SK-N-SH (cell line): ENCODE data around the gene B3GALT6. TPM values are rescaled to one million over a fixed set of nuclear protein-coding genes. Genes with fewer than 3 reads are reported as not detected.

ENCODE experiments used
- CTCF ChIA-PET: fragments of 300-600, 350-600 bp; formaldehyde crosslinking; extraction: SDS; loops from one replicate; lab custom pipeline; 2021; lab: Yijun Ruan, JAX
- POLR2A ChIA-PET: fragments of 350-600 bp; sonication (Branson Sonifier 250); formaldehyde crosslinking; extraction: SDS; loops from one replicate; lab custom pipeline; 2020; ENCODE audit warnings: antibody characterized with exemption, inconsistent platforms; lab: Yijun Ruan, JAX
- DNase-seq: peaks from one replicate; pipeline ENCODE4 v3.0.0; 2012
- H2AFZ ChIP-seq: fragments of 200-600 bp; sonication (generic); 2 replicates; pipeline ENCODE4 v1.8.1; 2016; ENCODE audit warnings: antibody characterized with exemption, mild to moderate bottlenecking, low read depth
- H3F3A ChIP-seq: fragments of 200-600 bp; sonication (generic); replicated peaks from 2 replicates; pipeline ENCODE3; 2016; ENCODE audit warnings: antibody characterized with exemption, mild to moderate bottlenecking; ENCODE audit not compliant: insufficient read depth
- H3K27ac ChIP-seq, 2 experiments: fragments of 200-500 bp in 1 of 2; fragments of 200-600 bp in 1 of 2; sonication (Bioruptor generic) in 1 of 2; sonication (generic), shearing (Covaris generic) in 1 of 2; 2 replicates each; pipeline versions ENCODE4 v1.5.1 to v1.6.1; 2014 to 2016; ENCODE audit warnings: low read depth in 2 of 2, inconsistent platforms in 1 of 2, low read length in 1 of 2, mild to moderate bottlenecking in 1 of 2, mixed read lengths in 1 of 2
- H3K27me3 ChIP-seq: fragments of 200-600 bp; sonication (generic), shearing (Covaris generic); 2 replicates; pipeline ENCODE4 v1.6.1; 2016; ENCODE audit warnings: mixed run types; ENCODE audit not compliant: insufficient read depth
- H3K36me3 ChIP-seq, 2 experiments: fragments of 200-500 bp in 1 of 2; fragments of 200-600 bp in 1 of 2; sonication (Bioruptor generic) in 1 of 2; sonication (generic) in 1 of 2; replicated peaks in 1 of 2; 2 replicates each; pipeline versions ENCODE3 to v1.5.1; 2014 to 2016; ENCODE audit warnings: low read length in 1 of 2, mild to moderate bottlenecking in 1 of 2; ENCODE audit not compliant: insufficient read depth in 2 of 2, control insufficient read depth in 1 of 2
- H3K4me1 ChIP-seq, 2 experiments: fragments of 200-500 bp in 1 of 2; fragments of 200-600 bp in 1 of 2; sonication (Bioruptor generic) in 1 of 2; sonication (generic), shearing (Covaris generic) in 1 of 2; 2 replicates each; pipeline versions ENCODE4 v1.5.1 to v1.6.1; 2014 to 2016; ENCODE audit warnings: low read depth in 1 of 2, low read length in 1 of 2, mixed run types in 1 of 2; ENCODE audit not compliant: insufficient read depth in 2 of 2, control insufficient read depth in 1 of 2
- H3K4me2 ChIP-seq: fragments of 200-600 bp; sonication (generic), shearing (Covaris generic); 2 replicates; pipeline ENCODE4 v1.6.1; 2017; ENCODE audit warnings: mixed run types
- H3K4me3 ChIP-seq, 2 experiments: fragments of 200-500 bp in 1 of 2; fragments of 200-600 bp in 1 of 2; sonication (Bioruptor generic) in 1 of 2; sonication (generic), shearing (Covaris generic) in 1 of 2; 2 replicates each; pipeline versions ENCODE4 v1.5.1 to v1.8.1; 2014 to 2016; ENCODE audit warnings: low read depth in 2 of 2, inconsistent platforms in 1 of 2, low read length in 1 of 2, mild to moderate bottlenecking in 1 of 2, mixed read lengths in 1 of 2, moderate library complexity in 1 of 2
- H3K79me2 ChIP-seq: fragments of 200-600 bp; sonication (generic); 2 replicates; pipeline ENCODE4 v1.8.1; 2017; ENCODE audit warnings: mild to moderate bottlenecking; ENCODE audit not compliant: insufficient read depth
- H3K9ac ChIP-seq: fragments of 200-600 bp; sonication (generic); 2 replicates; pipeline ENCODE4 v1.6.1; 2017; ENCODE audit warnings: mixed run types
- H3K9me2 ChIP-seq: fragments of 200-600 bp; sonication (generic); 2 replicates; pipeline ENCODE4 v1.6.1; 2017; ENCODE audit warnings: mixed run types
- H3K9me3 ChIP-seq: fragments of 200-600 bp; sonication (generic); 2 replicates; pipeline ENCODE4 v1.6.1; 2017; ENCODE audit warnings: mixed run types, mild to moderate bottlenecking, moderate library complexity
- H4K20me1 ChIP-seq: fragments of 200-600 bp; sonication (generic); 2 replicates; pipeline ENCODE4 v1.6.1; 2017; ENCODE audit warnings: mild to moderate bottlenecking, mixed run types; ENCODE audit not compliant: insufficient read depth
- FOXJ3 ChIP-seq: sonication (generic); formaldehyde crosslinking; IDR thresholded peaks from 2 replicates; pipeline ENCODE4 v1.5.1; 2020; ENCODE audit warnings: mild to moderate bottlenecking, missing genetic modification reagents
- MXI1 ChIP-seq: IDR thresholded peaks from 2 replicates; pipeline ENCODE4 v1.6.1; 2012; ENCODE audit warnings: mild to moderate bottlenecking, low read depth, low read length, improper control_type of control experiment
- NRF1 ChIP-seq: IDR thresholded peaks from 2 replicates; pipeline ENCODE4 v1.6.1; 2012; ENCODE audit warnings: low read depth, mild to moderate bottlenecking, low read length
- RAD21 ChIP-seq: IDR thresholded peaks from 2 replicates; pipeline ENCODE4 v1.6.1; 2012; ENCODE audit warnings: mild to moderate bottlenecking, low read length
- TEAD4 ChIP-seq: IDR thresholded peaks from 2 replicates; pipeline ENCODE4 v1.4.0; 2012; ENCODE audit warnings: mild to moderate bottlenecking, borderline replicate concordance; ENCODE audit not compliant: insufficient read depth
- WGBS: methylation state at CpG from one replicate; pipeline ENCODE4 v1.1.6; 2017; ENCODE audit warnings: low lambda C conversion rate; 5-methylcytosine and 5-hydroxymethylcytosine counted together
- polyA plus RNA-seq, 3 experiments: library from polyadenylated mRNA; depleted of rRNA; stranded (reverse); fragments of >200 nt; gene quantifications; 2 replicates each; pipeline ENCODE4 v1.2.3, GENCODE V29; 2012
- TF ChIP-seq, protein P1 (sequence below): fragments of 150-350 bp; IDR thresholded peaks from 2 replicates; pipeline ENCODE4 v1.6.1; 2016; ENCODE audit warnings: mild to moderate bottlenecking, low read depth, low read length
- TF ChIP-seq, protein P2 (sequence below): fragments of 200-600 bp; sonication (generic); IDR thresholded peaks from 2 replicates; pipeline ENCODE4 v1.6.1; 2017; ENCODE audit warnings: antibody characterized with exemption, mild to moderate bottlenecking, moderate library complexity
- TF ChIP-seq, protein P3 (sequence below): IDR thresholded peaks from 2 replicates; pipeline ENCODE4 v1.4.0; 2012; ENCODE audit warnings: low read depth, borderline replicate concordance
- TF ChIP-seq, protein P4 (sequence below): fragments of 150-350 bp; IDR thresholded peaks from 2 replicates; pipeline ENCODE4 v1.6.1; 2017; ENCODE audit warnings: antibody characterized with exemption, low read length, low read depth, borderline replicate concordance

The B3GALT6 gene
- polyA plus RNA-seq, 1 of the 3 experiments (the other 2 are of a cell fraction) = 38.8 TPM

DNA sequence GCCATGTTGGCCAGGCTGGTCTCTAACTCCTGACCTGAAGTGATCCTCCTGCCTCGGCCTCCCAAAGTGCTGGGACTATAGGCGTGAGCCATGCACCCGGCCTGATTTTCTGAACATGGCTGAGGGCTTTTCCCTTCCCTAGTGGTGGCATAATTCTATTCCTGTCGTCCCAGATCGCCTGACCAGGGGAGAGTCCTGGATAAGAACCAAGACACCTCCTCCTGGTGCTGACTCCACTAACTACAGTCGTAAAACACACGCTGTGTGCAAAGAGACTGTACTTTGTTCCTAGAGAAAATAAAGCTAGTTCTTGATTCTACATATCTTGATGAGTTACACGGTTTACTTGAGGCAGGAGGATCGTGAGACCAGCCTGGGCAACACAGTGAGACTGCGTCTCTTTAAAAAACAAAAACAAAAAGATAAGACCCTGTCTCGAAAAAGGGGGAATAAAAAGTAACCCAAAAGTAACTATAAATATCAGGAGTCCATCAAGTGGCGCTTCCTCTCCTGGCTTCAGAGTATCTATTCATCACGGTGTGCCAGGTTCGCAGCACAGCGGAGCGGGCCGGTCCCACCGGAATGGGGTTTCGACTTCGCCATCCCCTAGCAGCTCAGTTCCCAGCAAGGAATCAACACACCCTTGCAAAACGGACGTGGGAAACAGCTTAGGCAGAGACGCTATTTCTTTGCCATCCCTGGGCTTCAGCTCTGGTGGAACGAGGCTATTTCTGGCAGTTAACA, 1.2 kb upstream of the B3GALT6 start:
- DNase-seq = peak; percentile 75
- peaks cover 0 to 34% of the 10 kb centered on the region in 2 experiments for H3K36me3 ChIP-seq
- H3F3A ChIP-seq = peaks cover 7% of the 10 kb centered on the region
- TF ChIP-seq RAD21 (0 out of 2 replicates have a peak, but pooled peaks have one; percentile 5), MXI1 (peak; percentile 6; the same call in 1 of the 2 replicates), TEAD4 (no peak), FOXJ3 (no peak), NRF1 (no peak)
- TF ChIP-seq, protein P1, sequence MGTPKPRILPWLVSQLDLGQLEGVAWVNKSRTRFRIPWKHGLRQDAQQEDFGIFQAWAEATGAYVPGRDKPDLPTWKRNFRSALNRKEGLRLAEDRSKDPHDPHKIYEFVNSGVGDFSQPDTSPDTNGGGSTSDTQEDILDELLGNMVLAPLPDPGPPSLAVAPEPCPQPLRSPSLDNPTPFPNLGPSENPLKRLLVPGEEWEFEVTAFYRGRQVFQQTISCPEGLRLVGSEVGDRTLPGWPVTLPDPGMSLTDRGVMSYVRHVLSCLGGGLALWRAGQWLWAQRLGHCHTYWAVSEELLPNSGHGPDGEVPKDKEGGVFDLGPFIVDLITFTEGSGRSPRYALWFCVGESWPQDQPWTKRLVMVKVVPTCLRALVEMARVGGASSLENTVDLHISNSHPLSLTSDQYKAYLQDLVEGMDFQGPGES = no peak
- TF ChIP-seq, protein P2, sequence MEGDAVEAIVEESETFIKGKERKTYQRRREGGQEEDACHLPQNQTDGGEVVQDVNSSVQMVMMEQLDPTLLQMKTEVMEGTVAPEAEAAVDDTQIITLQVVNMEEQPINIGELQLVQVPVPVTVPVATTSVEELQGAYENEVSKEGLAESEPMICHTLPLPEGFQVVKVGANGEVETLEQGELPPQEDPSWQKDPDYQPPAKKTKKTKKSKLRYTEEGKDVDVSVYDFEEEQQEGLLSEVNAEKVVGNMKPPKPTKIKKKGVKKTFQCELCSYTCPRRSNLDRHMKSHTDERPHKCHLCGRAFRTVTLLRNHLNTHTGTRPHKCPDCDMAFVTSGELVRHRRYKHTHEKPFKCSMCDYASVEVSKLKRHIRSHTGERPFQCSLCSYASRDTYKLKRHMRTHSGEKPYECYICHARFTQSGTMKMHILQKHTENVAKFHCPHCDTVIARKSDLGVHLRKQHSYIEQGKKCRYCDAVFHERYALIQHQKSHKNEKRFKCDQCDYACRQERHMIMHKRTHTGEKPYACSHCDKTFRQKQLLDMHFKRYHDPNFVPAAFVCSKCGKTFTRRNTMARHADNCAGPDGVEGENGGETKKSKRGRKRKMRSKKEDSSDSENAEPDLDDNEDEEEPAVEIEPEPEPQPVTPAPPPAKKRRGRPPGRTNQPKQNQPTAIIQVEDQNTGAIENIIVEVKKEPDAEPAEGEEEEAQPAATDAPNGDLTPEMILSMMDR = peak; percentile 40
- TF ChIP-seq, protein P3, sequence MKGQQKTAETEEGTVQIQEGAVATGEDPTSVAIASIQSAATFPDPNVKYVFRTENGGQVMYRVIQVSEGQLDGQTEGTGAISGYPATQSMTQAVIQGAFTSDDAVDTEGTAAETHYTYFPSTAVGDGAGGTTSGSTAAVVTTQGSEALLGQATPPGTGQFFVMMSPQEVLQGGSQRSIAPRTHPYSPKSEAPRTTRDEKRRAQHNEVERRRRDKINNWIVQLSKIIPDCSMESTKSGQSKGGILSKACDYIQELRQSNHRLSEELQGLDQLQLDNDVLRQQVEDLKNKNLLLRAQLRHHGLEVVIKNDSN = no peak
- TF ChIP-seq, protein P4, sequence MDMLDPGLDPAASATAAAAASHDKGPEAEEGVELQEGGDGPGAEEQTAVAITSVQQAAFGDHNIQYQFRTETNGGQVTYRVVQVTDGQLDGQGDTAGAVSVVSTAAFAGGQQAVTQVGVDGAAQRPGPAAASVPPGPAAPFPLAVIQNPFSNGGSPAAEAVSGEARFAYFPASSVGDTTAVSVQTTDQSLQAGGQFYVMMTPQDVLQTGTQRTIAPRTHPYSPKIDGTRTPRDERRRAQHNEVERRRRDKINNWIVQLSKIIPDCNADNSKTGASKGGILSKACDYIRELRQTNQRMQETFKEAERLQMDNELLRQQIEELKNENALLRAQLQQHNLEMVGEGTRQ = no peak
- H3K27ac ChIP-seq = peak overlapping the region; percentile 68 to 83; a peak in 3 of 4 replicates
- H4K20me1 ChIP-seq = peaks cover 13% of the 10 kb centered on the region; the same call in 1 of the 2 replicates
- ChIA-PET POLR2A (interaction anchor here (0.8 to 1.0 kb wide), 3 partner anchors 43 to 108 kb away, joined by 3 read pairs; partner anchors contain the start of gene UBE2J2), CTCF (interaction anchor here (0.7 to 7.4 kb wide), 9 partner anchors 16 to 246 kb away, joined by 3 to 37 read pairs (median 4); partner anchors contain the start of gene C1orf159)
- H3K9me3 ChIP-seq = no peaks in the 10 kb centered on the region
- H3K9ac ChIP-seq = peak overlapping the region; percentile 87
- H3K27me3 ChIP-seq = no peaks in the 10 kb centered on the region
- H3K79me2 ChIP-seq = peaks cover 65% of the 10 kb centered on the region
- no peaks in the 10 kb centered on the region for H3K9me2 ChIP-seq
- peak overlapping the region; percentile 42; the same call in 1 of the 2 replicates for H2AFZ ChIP-seq
- WGBS = 12% methylated on average over 22 of the region's 24 CpGs
- H3K4me1 ChIP-seq = peaks cover 0 to 16% of the 10 kb centered on the region in 2 experiments; a peak in 1 of 4 replicates
- H3K4me3 ChIP-seq = peak overlapping the region; percentile 77 to 96
- H3K4me2 ChIP-seq = peak overlapping the region; percentile 95
